ENCODE results near the gene RUSC2. TPM values are rescaled to one million over a fixed set of nuclear protein-coding genes. Genes with fewer than 3 reads are reported as not detected.
A peak's percentile ranks its signal among the peaks of the same experiment; 100 is the strongest.

The RUSC2 gene
- total RNA-seq, 1 donor from 2014 or later, result 20.8 TPM

DNA sequence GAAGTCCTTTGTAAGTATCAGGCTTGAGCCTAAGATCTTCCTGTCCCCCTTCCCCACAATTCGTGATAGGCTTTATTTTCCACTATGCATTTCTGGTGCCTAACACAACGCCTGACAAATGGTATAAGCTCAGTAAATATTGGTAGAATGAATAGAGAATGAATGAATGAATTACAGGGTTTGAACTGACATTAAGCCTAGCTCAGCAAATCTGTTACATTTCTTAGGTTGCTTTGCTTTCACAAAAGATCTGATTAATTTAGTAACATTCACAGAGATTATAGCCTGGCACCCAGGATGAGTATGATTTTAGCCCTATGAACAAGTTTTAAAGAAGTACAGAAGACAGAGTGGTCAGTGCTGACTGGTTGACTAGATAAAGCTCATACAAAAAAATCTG is 16.4 kb downstream of the RUSC2 start:
- no peak for DNase-seq (ENCODE audit: low spot score, unreplicated experiment)
- H3K4me3 Mint-ChIP-seq (ENCODE audit: low read depth), result no peak overlapping the region
- H3K9me3 Mint-ChIP-seq (ENCODE audit: low read depth), result peaks cover 4% of the 10 kb centered on the region
- H3K36me3 Mint-ChIP-seq (ENCODE audit: insufficient read depth), result peaks cover 2% of the 10 kb centered on the region
- H3K27ac Mint-ChIP-seq, result no peak overlapping the region
- H3K4me1 Mint-ChIP-seq (ENCODE audit: low read depth), result no peaks in the 10 kb centered on the region
- TF ChIP-seq, protein P1, sequence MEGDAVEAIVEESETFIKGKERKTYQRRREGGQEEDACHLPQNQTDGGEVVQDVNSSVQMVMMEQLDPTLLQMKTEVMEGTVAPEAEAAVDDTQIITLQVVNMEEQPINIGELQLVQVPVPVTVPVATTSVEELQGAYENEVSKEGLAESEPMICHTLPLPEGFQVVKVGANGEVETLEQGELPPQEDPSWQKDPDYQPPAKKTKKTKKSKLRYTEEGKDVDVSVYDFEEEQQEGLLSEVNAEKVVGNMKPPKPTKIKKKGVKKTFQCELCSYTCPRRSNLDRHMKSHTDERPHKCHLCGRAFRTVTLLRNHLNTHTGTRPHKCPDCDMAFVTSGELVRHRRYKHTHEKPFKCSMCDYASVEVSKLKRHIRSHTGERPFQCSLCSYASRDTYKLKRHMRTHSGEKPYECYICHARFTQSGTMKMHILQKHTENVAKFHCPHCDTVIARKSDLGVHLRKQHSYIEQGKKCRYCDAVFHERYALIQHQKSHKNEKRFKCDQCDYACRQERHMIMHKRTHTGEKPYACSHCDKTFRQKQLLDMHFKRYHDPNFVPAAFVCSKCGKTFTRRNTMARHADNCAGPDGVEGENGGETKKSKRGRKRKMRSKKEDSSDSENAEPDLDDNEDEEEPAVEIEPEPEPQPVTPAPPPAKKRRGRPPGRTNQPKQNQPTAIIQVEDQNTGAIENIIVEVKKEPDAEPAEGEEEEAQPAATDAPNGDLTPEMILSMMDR (IDR thresholded peaks at IDR 0.05; ENCODE audit: unreplicated experiment), result no peak
- no peaks in the 10 kb centered on the region for H3K27me3 Mint-ChIP-seq

DNA sequence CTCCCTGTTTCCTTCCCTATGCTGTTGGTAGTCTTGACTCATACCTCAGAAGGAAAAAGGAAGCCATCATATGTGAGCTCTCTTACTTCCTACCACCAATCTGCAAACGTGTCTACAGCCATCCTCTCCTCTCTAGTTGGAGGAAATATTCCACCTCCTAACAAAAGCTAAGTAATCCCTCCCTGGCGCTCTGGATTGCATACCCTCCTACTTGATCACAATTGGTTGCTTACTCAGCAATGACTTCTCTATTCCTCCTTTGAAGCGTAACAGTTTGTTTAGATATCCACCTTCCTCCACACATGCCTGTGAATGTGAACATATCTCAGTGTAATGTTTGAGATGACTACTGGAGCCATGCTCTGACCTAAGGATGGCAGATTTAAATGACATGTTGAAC is 18.2 kb downstream of the RUSC2 start:
- Mint-ChIP-seq H3K27ac (peak overlapping the region; percentile 21), H3K9me3 (ENCODE audit: low read depth) (peaks cover 4% of the 10 kb centered on the region), H3K36me3 (ENCODE audit: insufficient read depth) (peaks cover 2% of the 10 kb centered on the region), H3K4me3 (ENCODE audit: low read depth) (no peak overlapping the region), H3K4me1 (ENCODE audit: low read depth) (no peaks in the 10 kb centered on the region), H3K27me3 (no peaks in the 10 kb centered on the region)
- TF ChIP-seq, protein P1 (IDR thresholded peaks at IDR 0.05; ENCODE audit: unreplicated experiment), result no peak
- DNase-seq (ENCODE audit: low spot score, unreplicated experiment), result no peak

DNA sequence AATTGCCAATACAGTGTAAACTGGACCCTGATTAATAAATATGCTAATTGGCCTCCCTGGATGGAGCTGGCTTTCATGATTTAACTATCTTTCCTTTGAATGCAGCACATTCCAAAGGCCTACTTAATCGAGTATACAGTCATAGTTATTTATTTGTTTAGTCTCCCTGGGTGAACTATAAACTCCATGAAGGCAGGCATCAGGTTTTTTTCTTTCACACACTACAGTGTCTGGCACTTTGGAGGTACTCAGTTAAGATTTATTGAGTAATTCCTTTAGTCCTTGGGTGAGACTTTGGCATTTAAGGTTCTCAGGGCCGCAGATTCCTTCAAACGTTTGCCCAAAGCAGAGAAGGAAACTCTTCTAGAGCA is 20.5 kb downstream of the RUSC2 start:
- H3K27ac Mint-ChIP-seq, result no peak overlapping the region
- no peaks in the 10 kb centered on the region for H3K27me3 Mint-ChIP-seq
- no peaks in the 10 kb centered on the region for H3K9me3 Mint-ChIP-seq (ENCODE audit: low read depth)
- no peak for DNase-seq (ENCODE audit: low spot score, unreplicated experiment)
- TF ChIP-seq, protein P1 (IDR thresholded peaks at IDR 0.05; ENCODE audit: unreplicated experiment), result no peak
- no peaks in the 10 kb centered on the region for H3K36me3 Mint-ChIP-seq (ENCODE audit: insufficient read depth)
- no peak overlapping the region for H3K4me3 Mint-ChIP-seq (ENCODE audit: low read depth)
- H3K4me1 Mint-ChIP-seq (ENCODE audit: low read depth), result no peaks in the 10 kb centered on the region

DNA sequence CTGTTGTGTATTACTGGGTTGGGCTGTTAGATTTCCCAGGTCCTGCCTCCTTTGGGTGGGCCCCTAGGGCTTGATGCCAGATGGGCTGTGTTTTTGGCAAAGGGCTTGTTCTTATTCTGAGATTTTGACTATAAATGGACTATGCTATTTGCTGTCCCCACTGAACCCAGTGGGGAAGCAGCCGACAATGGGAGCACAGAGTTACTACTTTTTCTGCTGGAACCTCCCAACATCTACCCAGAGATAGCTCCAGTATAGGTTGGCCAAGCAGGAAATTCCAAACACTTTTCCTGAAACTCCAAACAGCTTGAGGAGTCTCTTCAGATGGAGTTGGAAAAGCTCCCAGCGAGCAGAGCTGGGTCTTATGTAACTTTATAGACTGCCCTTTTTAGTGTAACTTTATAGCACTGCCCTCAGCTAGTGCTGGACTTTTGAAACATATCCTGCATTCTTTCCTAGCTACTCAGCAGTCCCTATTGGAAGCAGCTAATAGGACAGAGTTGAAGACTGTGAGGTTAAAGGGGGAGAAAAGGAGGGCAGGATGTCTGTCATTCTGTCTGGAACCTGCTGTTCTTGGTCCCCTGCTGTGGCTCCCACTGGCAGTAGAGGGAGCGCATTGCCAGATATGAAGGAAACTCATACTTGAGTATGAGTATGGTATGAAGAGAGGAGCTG is 21.0 kb downstream of the RUSC2 start:
- Mint-ChIP-seq H3K27me3 (no peaks in the 10 kb centered on the region), H3K9me3 (ENCODE audit: low read depth) (no peaks in the 10 kb centered on the region), H3K27ac (peak overlapping the region; percentile 49), H3K4me3 (ENCODE audit: low read depth) (no peak overlapping the region), H3K36me3 (ENCODE audit: insufficient read depth) (no peaks in the 10 kb centered on the region), H3K4me1 (ENCODE audit: low read depth) (no peaks in the 10 kb centered on the region)
- DNase-seq (ENCODE audit: low spot score, unreplicated experiment), result no peak
- TF ChIP-seq, protein P1 (IDR thresholded peaks at IDR 0.05; ENCODE audit: unreplicated experiment), result no peak

DNA sequence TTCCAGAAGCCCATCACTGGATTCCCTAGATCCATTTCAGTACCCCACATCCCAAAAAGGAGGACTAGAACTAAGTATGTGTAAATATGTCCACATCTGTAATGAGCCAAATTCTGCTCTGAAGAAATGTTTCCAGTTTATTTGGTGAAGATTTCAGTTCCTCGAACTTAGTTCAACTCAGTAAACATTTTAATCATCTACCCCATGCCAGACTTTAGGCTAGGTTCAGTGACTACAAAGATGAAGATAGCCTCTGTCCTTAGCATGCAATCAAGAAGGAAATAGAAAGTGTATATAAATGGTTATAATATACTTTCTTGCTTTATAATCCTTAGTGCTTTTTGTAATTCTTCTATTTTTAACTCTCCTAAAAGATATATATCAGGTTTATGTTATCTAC is 21.5 kb downstream of the RUSC2 start:
- DNase-seq (ENCODE audit: low spot score, unreplicated experiment), result no peak
- Mint-ChIP-seq H3K9me3 (ENCODE audit: low read depth) (no peaks in the 10 kb centered on the region), H3K27me3 (no peaks in the 10 kb centered on the region), H3K4me1 (ENCODE audit: low read depth) (peaks cover 5% of the 10 kb centered on the region), H3K27ac (no peak overlapping the region), H3K4me3 (ENCODE audit: low read depth) (no peak overlapping the region), H3K36me3 (ENCODE audit: insufficient read depth) (no peaks in the 10 kb centered on the region)
- TF ChIP-seq, protein P1 (IDR thresholded peaks at IDR 0.05; ENCODE audit: unreplicated experiment), result no peak

Measured in progenitor cell of endocrine pancreas (in vitro differentiated cells).